Ovary (tissue), 3 donors: Measurements from ENCODE around the gene CCDC7.

Experiments used
- POLR2A ChIP-seq: fragments of 450-650 bp; IDR thresholded peaks from one replicate; pipeline ENCODE4 v1.6.1; 2017; ENCODE audit warnings: antibody characterized with exemption, mild to moderate bottlenecking, moderate library complexity
- TF ChIP-seq, protein P1 (sequence below), 3 donors: fragments of 450-650 bp in 2 of 3; fragments of 200-600 bp in 1 of 3; IDR thresholded peaks; one replicate each; pipeline versions ENCODE4 v1.5.1 to v1.8.0; 2016 to 2022; ENCODE audit warnings: antibody characterized with exemption in 3 of 3, mild to moderate bottlenecking in 1 of 3
- donor health status: DM: no; HTN: no; CAD: no.

DNA sequence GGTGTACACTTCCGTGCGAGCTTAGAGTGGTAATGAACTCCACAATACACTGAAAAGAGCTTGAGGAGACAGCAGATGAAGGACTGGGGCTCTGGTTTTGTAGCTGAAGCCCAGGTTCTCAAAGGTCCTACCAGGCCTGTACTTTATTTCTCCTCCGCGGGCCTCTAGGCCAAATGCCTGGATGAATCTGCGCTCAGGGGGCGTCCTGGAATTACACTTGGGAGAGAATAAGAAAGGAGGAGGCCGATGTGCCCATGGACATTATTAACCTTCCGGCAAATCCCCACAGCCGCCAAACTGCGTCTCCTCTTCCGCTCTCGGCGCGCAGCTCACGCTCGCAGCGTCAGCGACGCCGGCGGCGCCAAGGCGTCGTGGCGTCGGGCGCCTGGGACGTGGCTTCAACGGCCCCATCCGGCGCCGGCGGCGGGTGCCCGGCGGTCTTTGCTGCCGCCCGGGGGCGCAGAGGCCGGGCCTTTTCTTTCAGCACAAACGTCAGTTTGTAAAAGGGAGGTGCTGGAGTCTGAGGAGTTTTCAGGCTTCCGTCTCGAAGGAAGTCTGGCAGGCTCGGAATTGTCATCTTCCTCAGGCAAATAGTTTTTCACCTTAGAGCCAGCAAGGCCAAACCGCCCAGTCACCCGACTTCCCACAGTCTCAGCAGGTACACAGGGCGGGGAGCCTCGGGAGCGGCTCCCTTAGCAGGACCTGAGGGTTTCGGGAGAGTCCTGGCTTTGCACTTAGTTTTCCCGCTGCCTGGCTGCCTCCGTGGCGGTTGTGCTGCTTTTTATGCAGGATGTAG lies at the start of gene CCDC7:
- peak; percentile 28 for TF ChIP-seq POLR2A
- TF ChIP-seq, protein P1, sequence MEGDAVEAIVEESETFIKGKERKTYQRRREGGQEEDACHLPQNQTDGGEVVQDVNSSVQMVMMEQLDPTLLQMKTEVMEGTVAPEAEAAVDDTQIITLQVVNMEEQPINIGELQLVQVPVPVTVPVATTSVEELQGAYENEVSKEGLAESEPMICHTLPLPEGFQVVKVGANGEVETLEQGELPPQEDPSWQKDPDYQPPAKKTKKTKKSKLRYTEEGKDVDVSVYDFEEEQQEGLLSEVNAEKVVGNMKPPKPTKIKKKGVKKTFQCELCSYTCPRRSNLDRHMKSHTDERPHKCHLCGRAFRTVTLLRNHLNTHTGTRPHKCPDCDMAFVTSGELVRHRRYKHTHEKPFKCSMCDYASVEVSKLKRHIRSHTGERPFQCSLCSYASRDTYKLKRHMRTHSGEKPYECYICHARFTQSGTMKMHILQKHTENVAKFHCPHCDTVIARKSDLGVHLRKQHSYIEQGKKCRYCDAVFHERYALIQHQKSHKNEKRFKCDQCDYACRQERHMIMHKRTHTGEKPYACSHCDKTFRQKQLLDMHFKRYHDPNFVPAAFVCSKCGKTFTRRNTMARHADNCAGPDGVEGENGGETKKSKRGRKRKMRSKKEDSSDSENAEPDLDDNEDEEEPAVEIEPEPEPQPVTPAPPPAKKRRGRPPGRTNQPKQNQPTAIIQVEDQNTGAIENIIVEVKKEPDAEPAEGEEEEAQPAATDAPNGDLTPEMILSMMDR (IDR thresholded peaks at IDR 0.05), result peak; percentile 34 to 50 (median 45)
